HCT116 (cell line): ENCODE data around the gene CYP2E1. TPM values are rescaled to one million over a fixed set of nuclear protein-coding genes. Genes with fewer than 3 reads are reported as not detected.

ENCODE experiments used
- ATAC-seq: fragments of 200-7000 bp; cut with Tn5 transposase; 2 replicates; pipeline ENCODE4 v1.9.1; 2020; ENCODE audit warnings: mild to moderate bottlenecking, moderate library complexity
- BruUV-seq: library from RNA; stranded (reverse); fragments of 400-500 nt; replicated peaks from 2 replicates; lab custom pipeline; 2021; lab: Mats Ljungman, UMichigan
- CTCF ChIA-PET: fragments of 300-600 bp; sonication (Branson Sonifier 250); formaldehyde crosslinking; loops from one replicate; lab custom pipeline; 2021; ENCODE audit warnings: antibody characterized with exemption; lab: Charles Lee
- POLR2A ChIA-PET: fragments of 300-600, 350-600 bp; sonication (Branson Sonifier 250); formaldehyde crosslinking; loops from one replicate; lab custom pipeline; 2021; ENCODE audit warnings: antibody characterized with exemption; lab: Charles Lee
- RAD21 ChIA-PET, 2 experiments: fragments of 300-600 bp; sonication (Branson Sonifier 250); formaldehyde crosslinking; loops; one replicate each; lab custom pipeline; 2023; ENCODE audit warnings: low total read pairs in 2 of 2; ENCODE audit not compliant: uncharacterized antibody in 2 of 2, unreplicated experiment in 2 of 2, low non-redundant PET in 1 of 2; lab: Charles Lee
- DNase-seq: peaks from one replicate; pipeline ENCODE4 v3.0.0-alpha.2; 2010; ENCODE audit warnings: low read depth, low spot score
- H2AFZ ChIP-seq: fragments of 200-600 bp; shearing (Covaris generic), sonication (generic); 2 replicates; pipeline ENCODE4 v1.6.1; 2017; ENCODE audit warnings: low read depth, mixed run types, mixed read lengths, antibody characterized with exemption, low read length; ENCODE audit not compliant: poor library complexity, severe bottlenecking
- H3K27ac ChIP-seq: 2 replicates; pipeline ENCODE4 v1.5.1; 2012; ENCODE audit warnings: low read depth, low read length
- H3K27me3 ChIP-seq: fragments of 200-600 bp; sonication (generic); 2 replicates; pipeline ENCODE4 v1.6.1; 2016; ENCODE audit warnings: mixed run types, low read length, mixed read lengths; ENCODE audit not compliant: insufficient read depth
- H3K36me3 ChIP-seq, 2 experiments: fragments of 200-500 bp in 1 of 2; fragments of 200-600 bp in 1 of 2; sonication (Bioruptor generic) in 1 of 2; sonication (generic) in 1 of 2; 2 replicates each; pipeline versions ENCODE4 v1.5.1 to v1.6.1; 2014 to 2016; ENCODE audit warnings: low read length in 2 of 2, inconsistent platforms in 1 of 2, mixed read lengths in 1 of 2, mixed run types in 1 of 2; ENCODE audit not compliant: insufficient read depth in 2 of 2, control insufficient read depth in 1 of 2
- H3K4me1 ChIP-seq, 2 experiments: fragments of 200-600 bp in 1 of 2; sonication (generic) in 1 of 2; 2 replicates each; pipeline versions ENCODE4 v1.5.1 to v1.6.1; 2012 to 2017; ENCODE audit warnings: low read length in 2 of 2, inconsistent platforms in 1 of 2, mild to moderate bottlenecking in 1 of 2, mixed read lengths in 1 of 2, mixed run types in 1 of 2, moderate library complexity in 1 of 2; ENCODE audit not compliant: insufficient read depth in 2 of 2, control insufficient read depth in 1 of 2
- H3K4me2 ChIP-seq: fragments of 200-600 bp; sonication (generic); 2 replicates; pipeline ENCODE4 v1.6.1; 2017; ENCODE audit warnings: mixed run types, low read length, mixed read lengths
- H3K4me3 ChIP-seq, 2 experiments: fragments of 200-600 bp in 1 of 2; sonication (generic) in 1 of 2; replicated peaks in 1 of 2; 2 replicates each; pipeline ENCODE4 v1.5.1; 2011 to 2016; ENCODE audit warnings: low read length in 2 of 2, control low read depth in 1 of 2, low read depth in 1 of 2, mild to moderate bottlenecking in 1 of 2, mixed read lengths in 1 of 2, mixed run types in 1 of 2
- H3K79me2 ChIP-seq: fragments of 200-600 bp; sonication (generic); 2 replicates; pipeline ENCODE4 v1.6.1; 2017; ENCODE audit warnings: mild to moderate bottlenecking, mixed run types, low read length, moderate library complexity, mixed read lengths; ENCODE audit not compliant: insufficient read depth
- H3K9ac ChIP-seq: fragments of 200-600 bp; sonication (generic); 2 replicates; pipeline ENCODE4 v1.6.1; 2016; ENCODE audit warnings: low read length, mixed read lengths
- H3K9me2 ChIP-seq: fragments of 200-600 bp; sonication (generic), shearing (Covaris generic); 2 replicates; pipeline ENCODE4 v1.6.1; 2017; ENCODE audit warnings: mixed run types, mild to moderate bottlenecking, moderate library complexity; ENCODE audit not compliant: insufficient read depth
- H3K9me3 ChIP-seq, 2 experiments: fragments of 200-500 bp in 1 of 2; fragments of 200-600 bp in 1 of 2; sonication (Bioruptor generic) in 1 of 2; sonication (generic) in 1 of 2; 2 replicates each; pipeline ENCODE4 v1.6.1; 2014 to 2017; ENCODE audit warnings: low read length in 2 of 2, mixed read lengths in 2 of 2, inconsistent platforms in 1 of 2, low read depth in 1 of 2, mild to moderate bottlenecking in 1 of 2, mixed run types in 1 of 2, moderate library complexity in 1 of 2; ENCODE audit not compliant: control insufficient read depth in 1 of 2, insufficient read depth in 1 of 2
- H4K20me1 ChIP-seq: fragments of 200-600 bp; sonication (generic), shearing (Covaris generic); 2 replicates; pipeline ENCODE4 v1.6.1; 2017; ENCODE audit warnings: mixed run types, mild to moderate bottlenecking, moderate library complexity; ENCODE audit not compliant: insufficient read depth
- CBX3 ChIP-seq: IDR thresholded peaks from 2 replicates; pipeline ENCODE4 v1.6.1; 2012; ENCODE audit warnings: low read depth
- CTCF ChIP-seq, 3 experiments: fragments of 200-600 bp in 1 of 3; sonication (generic) in 1 of 3; IDR thresholded peaks in 2 of 3; conservative IDR thresholded peaks in 1 of 3; 2 replicates each; pipeline ENCODE4 v1.5.1; 2012 to 2017; ENCODE audit warnings: low read depth in 2 of 3, low read length in 2 of 3, antibody characterized with exemption in 1 of 3, borderline replicate concordance in 1 of 3, control low read depth in 1 of 3, mild to moderate bottlenecking in 1 of 3, mixed read lengths in 1 of 3, mixed run types in 1 of 3, moderate library complexity in 1 of 3; ENCODE audit not compliant: insufficient read depth in 1 of 3
- EGR1 ChIP-seq: IDR thresholded peaks from 2 replicates; pipeline ENCODE4 v1.6.1; 2012; ENCODE audit warnings: low read depth
- ELF1 ChIP-seq: IDR thresholded peaks from 2 replicates; pipeline ENCODE4 v1.6.1; 2012; ENCODE audit warnings: low read depth, borderline replicate concordance
- EZH2 ChIP-seq: fragments of 200-600 bp; sonication (generic); IDR thresholded peaks from 2 replicates; pipeline ENCODE4 v1.6.1; 2017; ENCODE audit warnings: antibody characterized with exemption, mixed run types
- EZH2phosphoT487 ChIP-seq: fragments of 200-600 bp; IDR thresholded peaks from 2 replicates; pipeline ENCODE4 v1.6.1; 2018; ENCODE audit warnings: antibody characterized with exemption, borderline replicate concordance
- JUND ChIP-seq: IDR thresholded peaks from 2 replicates; pipeline ENCODE4 v1.6.1; 2012
- POLR2AphosphoS5 ChIP-seq: IDR thresholded peaks from 2 replicates; pipeline ENCODE4 v1.6.1; 2011; ENCODE audit warnings: mild to moderate bottlenecking, low read depth, low read length, moderate library complexity
- SIN3A ChIP-seq: IDR thresholded peaks from 2 replicates; pipeline ENCODE4 v1.6.1; 2012; ENCODE audit warnings: low read depth
- TCF7L2 ChIP-seq: IDR thresholded peaks from 2 replicates; pipeline ENCODE4 v1.7.0; 2011; ENCODE audit warnings: borderline replicate concordance, inconsistent platforms; ENCODE audit not compliant: insufficient read depth, insufficient read length; ENCODE audit errors: extremely low read depth
- ZFX ChIP-seq: fragments of 450-650 bp; IDR thresholded peaks from 2 replicates; pipeline ENCODE4 v1.6.1; 2017
- ZNF274 ChIP-seq: fragments of 200-500 bp; sonication (Bioruptor generic); IDR thresholded peaks from 2 replicates; pipeline ENCODE4 v1.6.1; 2014; ENCODE audit warnings: mild to moderate bottlenecking, low read depth, low read length, inconsistent platforms
- intact Hi-C: fragments of 100-400 bp; cut with micrococcal nuclease; formaldehyde crosslinking; loops from 2 replicates; pipeline ENCODE4 v1.10.0; 2022
- total RNA-seq: library from RNA; stranded (reverse); gene quantifications from one replicate; pipeline ENCODE4 v1.2.1, GENCODE V29; 2021; ENCODE audit not compliant: unreplicated experiment
- TF ChIP-seq, protein P1 (sequence below): IDR thresholded peaks from 2 replicates; pipeline ENCODE4 v1.6.1; 2011; ENCODE audit warnings: mild to moderate bottlenecking, low read length, moderate library complexity; ENCODE audit not compliant: insufficient replicate concordance; ENCODE audit errors: extremely low read depth
- TF ChIP-seq, protein P2 (sequence below): IDR thresholded peaks from 2 replicates; pipeline ENCODE4 v1.6.1; 2012

Gene CYP2E1
- total RNA-seq, 1 experiment from 2014 or later, result 1.5 TPM

DNA sequence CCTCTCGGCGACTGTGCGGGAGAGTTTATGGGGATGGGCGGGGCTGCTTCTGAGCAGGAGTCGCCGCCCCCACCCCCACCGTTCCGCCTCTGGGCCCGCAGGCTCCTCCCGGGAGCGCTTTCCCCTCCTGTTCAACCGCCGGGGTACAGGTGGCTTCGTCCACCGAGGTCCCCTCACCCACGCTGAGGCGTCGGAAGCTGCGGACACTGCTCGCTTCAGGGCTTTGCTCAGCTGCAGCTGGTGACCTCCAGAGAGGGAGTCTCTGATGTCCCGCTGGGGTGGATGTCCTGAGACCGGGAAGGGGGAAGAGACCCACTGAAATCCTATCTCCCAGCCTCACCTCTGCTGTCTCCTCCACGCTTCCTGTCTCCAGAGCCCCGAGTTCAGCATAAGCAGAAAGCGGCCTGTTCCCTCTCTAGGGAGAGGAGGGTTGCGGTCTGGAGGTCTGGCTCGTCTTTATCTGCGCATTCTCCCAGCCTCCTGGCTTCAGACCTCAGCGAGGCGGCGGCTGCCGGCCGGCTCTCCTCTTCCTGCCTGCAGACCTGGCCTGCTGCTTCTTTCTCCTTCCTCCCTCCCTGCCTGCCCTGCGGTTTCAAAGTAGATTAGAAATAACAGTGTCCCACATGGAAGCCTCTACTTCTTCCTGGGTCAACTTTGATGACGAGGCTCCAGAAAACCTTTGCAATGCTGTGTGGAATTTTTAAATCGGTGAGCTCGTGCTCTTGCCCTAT is 1.8 kb downstream of the CYP2E1 start:
- Histone ChIP-seq H3K9ac (no peak overlapping the region), H3K4me3 (no peak overlapping the region), H4K20me1 (no peaks in the 10 kb centered on the region), H2AFZ (no peak overlapping the region), H3K36me3 (no peaks in the 10 kb centered on the region), H3K27ac (no peak overlapping the region), H3K4me2 (no peak overlapping the region), H3K27me3 (no peaks in the 10 kb centered on the region), H3K4me1 (peaks cover 0 to 3% of the 10 kb centered on the region in 2 experiments; a peak in 2 of 4 replicates), H3K9me3 (no peaks in the 10 kb centered on the region), H3K9me2 (no peaks in the 10 kb centered on the region), H3K79me2 (no peaks in the 10 kb centered on the region)
- TF ChIP-seq SIN3A, result no peak
- no peak for TF ChIP-seq CBX3
- TF ChIP-seq, protein P1, sequence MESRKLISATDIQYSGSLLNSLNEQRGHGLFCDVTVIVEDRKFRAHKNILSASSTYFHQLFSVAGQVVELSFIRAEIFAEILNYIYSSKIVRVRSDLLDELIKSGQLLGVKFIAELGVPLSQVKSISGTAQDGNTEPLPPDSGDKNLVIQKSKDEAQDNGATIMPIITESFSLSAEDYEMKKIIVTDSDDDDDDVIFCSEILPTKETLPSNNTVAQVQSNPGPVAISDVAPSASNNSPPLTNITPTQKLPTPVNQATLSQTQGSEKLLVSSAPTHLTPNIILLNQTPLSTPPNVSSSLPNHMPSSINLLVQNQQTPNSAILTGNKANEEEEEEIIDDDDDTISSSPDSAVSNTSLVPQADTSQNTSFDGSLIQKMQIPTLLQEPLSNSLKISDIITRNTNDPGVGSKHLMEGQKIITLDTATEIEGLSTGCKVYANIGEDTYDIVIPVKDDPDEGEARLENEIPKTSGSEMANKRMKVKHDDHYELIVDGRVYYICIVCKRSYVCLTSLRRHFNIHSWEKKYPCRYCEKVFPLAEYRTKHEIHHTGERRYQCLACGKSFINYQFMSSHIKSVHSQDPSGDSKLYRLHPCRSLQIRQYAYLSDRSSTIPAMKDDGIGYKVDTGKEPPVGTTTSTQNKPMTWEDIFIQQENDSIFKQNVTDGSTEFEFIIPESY, result no peak
- TF ChIP-seq EZH2phosphoT487, result no peak
- TF ChIP-seq POLR2AphosphoS5, result no peak
- no peak for TF ChIP-seq CTCF (IDR thresholded peaks at IDR 0.05 in 2 of 3, conservative IDR thresholded peaks at IDR 0.05 in 1 of 3; ENCODE audit: borderline replicate concordance in 1 of 3, insufficient read depth in 1 of 3, low read depth in 2 of 3, low read length in 2 of 3)
- TF ChIP-seq JUND, result no peak
- TF ChIP-seq, protein P2, sequence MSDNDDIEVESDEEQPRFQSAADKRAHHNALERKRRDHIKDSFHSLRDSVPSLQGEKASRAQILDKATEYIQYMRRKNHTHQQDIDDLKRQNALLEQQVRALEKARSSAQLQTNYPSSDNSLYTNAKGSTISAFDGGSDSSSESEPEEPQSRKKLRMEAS, result no peak
- TF ChIP-seq ELF1, result no peak
- no peak for TF ChIP-seq EZH2
- TF ChIP-seq ZFX, result no peak
- TF ChIP-seq ZNF274, result no peak
- no peak for TF ChIP-seq TCF7L2
- no peak for TF ChIP-seq EGR1
- ChIA-PET CTCF (no interaction called here), RAD21 (no interaction called here), POLR2A (no interaction called here)
- ATAC-seq (no peak), DNase-seq (no peak)
- no TSS peak for BruUV-seq
- intact Hi-C loops, result no loop called here
